NOMO-1 treated with DMSO at 0.1 percent for 48 hours (cell line): ENCODE results near the gene TAF3.

Experiments used
- DNase-seq: peaks from one replicate; lab custom pipeline; 2025; ENCODE audit not compliant: unreplicated experiment; lab: John Stamatoyannopoulos, UW

TAF3 gene

GRCh38 chr10:8055420-8056349 is 237.4 kb downstream of the TAF3 start:
- no peak for DNase-seq

GRCh38 chr10:8056378-8056777 is 238.1 kb downstream of the TAF3 start:
- DNase-seq: no peak

GRCh38 chr10:8056871-8057331 is 238.6 kb downstream of the TAF3 start:
- DNase-seq: no peak

GRCh38 chr10:8057636-8058273 is 239.4 kb downstream of the TAF3 start:
- no peak for DNase-seq

GRCh38 chr10:8058274-8059111 is 240.2 kb downstream of the TAF3 start:
- no peak for DNase-seq

GRCh38 chr10:8059191-8059936 is 241.1 kb downstream of the TAF3 start:
- DNase-seq: no peak

- no peak for DNase-seq
These were observed 241.9 kb downstream of the TAF3 start for GRCh38 chr10:8060010-8060703.

- no peak for DNase-seq
These were observed 242.4 kb downstream of the TAF3 start for GRCh38 chr10:8060704-8061121.

- no peak for DNase-seq
These were observed 243.2 kb downstream of the TAF3 start for GRCh38 chr10:8061274-8062211.

GRCh38 chr10:8063128-8063908 is 245.0 kb downstream of the TAF3 start:
- DNase-seq: no peak

GRCh38 chr10:8063935-8064334 is 245.6 kb downstream of the TAF3 start:
- no peak for DNase-seq

- DNase-seq: no peak
These were observed 246.1 kb downstream of the TAF3 start for GRCh38 chr10:8064436-8064835.

- no peak for DNase-seq
These were observed 247.3 kb downstream of the TAF3 start for GRCh38 chr10:8065651-8066050.

GRCh38 chr10:8066124-8066523 is 247.8 kb downstream of the TAF3 start:
- no peak for DNase-seq
